Mucosa of gallbladder (tissue), 1 donor: Measurements from ENCODE around the gene ROBO1. TPM values are rescaled to one million over a fixed set of nuclear protein-coding genes. Genes with fewer than 3 reads are reported as not detected.
A peak's percentile ranks its signal among the peaks of the same experiment; 100 is the strongest.
"Not testable (repeated sequence)": the region's sequence is repeated elsewhere in the genome, so short reads cannot be mapped to it uniquely, and the experiment has no call there.

ENCODE experiments used
- DNase-seq: peaks from one replicate; pipeline ENCODE4 v3.0.0-alpha.2; 2020; ENCODE audit warnings: low spot score
- total RNA-seq: library from RNA; stranded (reverse); gene quantifications from one replicate; pipeline ENCODE4 v1.2.1, GENCODE V29; 2021
- donor health status: DM: no; HTN: no; CAD: no.

The ROBO1 gene
- total RNA-seq, 1 donor from 2014 or later, result 9.6 TPM

- DNase-seq, result no peak
Observed at GRCh38 chr3:79369306-79369705, 398.5 kb downstream of the ROBO1 start.

GRCh38 chr3:79368403-79368802 lies 399.4 kb downstream of the ROBO1 start:
- DNase-seq, result no peak

GRCh38 chr3:79367803-79368202 lies 400.0 kb downstream of the ROBO1 start:
- no peak for DNase-seq

- no peak for DNase-seq
Observed at GRCh38 chr3:79367066-79367465, 400.7 kb downstream of the ROBO1 start.

GRCh38 chr3:79366414-79366813 lies 401.4 kb downstream of the ROBO1 start:
- no peak for DNase-seq

GRCh38 chr3:79364784-79365183 lies 403.0 kb downstream of the ROBO1 start:
- no peak for DNase-seq

- DNase-seq, result no peak
Observed at GRCh38 chr3:79362571-79363270, 405.1 kb downstream of the ROBO1 start.

GRCh38 chr3:79361748-79362378 lies 405.9 kb downstream of the ROBO1 start:
- no peak for DNase-seq

- no peak for DNase-seq
Observed at GRCh38 chr3:79358327-79358726, 409.5 kb downstream of the ROBO1 start.

GRCh38 chr3:79354179-79354688 lies 413.6 kb downstream of the ROBO1 start:
- DNase-seq, result no peak

- DNase-seq, result no peak
Observed at GRCh38 chr3:79351699-79352098, 416.1 kb downstream of the ROBO1 start.

GRCh38 chr3:79344876-79345871 lies 422.6 kb downstream of the ROBO1 start:
- no peak for DNase-seq

- DNase-seq, result no peak
Observed at GRCh38 chr3:79341961-79342360, 425.8 kb downstream of the ROBO1 start.

- peak; percentile 38 for DNase-seq
Observed at GRCh38 chr3:79339846-79340245, 428.0 kb downstream of the ROBO1 start.

GRCh38 chr3:79337798-79338197 lies 430.0 kb downstream of the ROBO1 start:
- no peak for DNase-seq

GRCh38 chr3:79329154-79329553 lies 438.6 kb downstream of the ROBO1 start:
- no peak for DNase-seq

- DNase-seq, result no peak
Observed at GRCh38 chr3:79326642-79327041, 441.2 kb downstream of the ROBO1 start.

GRCh38 chr3:79325833-79326383 lies 441.9 kb downstream of the ROBO1 start:
- not testable (repeated sequence) for DNase-seq

GRCh38 chr3:79317551-79318518 lies 450.0 kb downstream of the ROBO1 start:
- DNase-seq, result no peak

- DNase-seq, result no peak
Observed at GRCh38 chr3:79314962-79315361, 452.8 kb downstream of the ROBO1 start.

- DNase-seq, result no peak
Observed at GRCh38 chr3:79314544-79314943, 453.3 kb downstream of the ROBO1 start.
